Effector memory CD4-positive, alpha-beta T cell (primary cell): ENCODE data around the gene PTGDS.

Experiments
- DNase-seq, 3 donors: peaks; one replicate each; pipeline ENCODE4 v3.0.0-alpha.2; 2020
- H3K27ac ChIP-seq: 2 replicates; pipeline ENCODE4 v1.7.0; 2013; ENCODE audit warnings: mild to moderate bottlenecking, low read length, moderate library complexity; ENCODE audit not compliant: insufficient read depth, poor library complexity, severe bottlenecking
- H3K27me3 ChIP-seq: replicated peaks from 2 replicates; pipeline ENCODE4 v1.7.0; 2013; ENCODE audit warnings: mild to moderate bottlenecking, low read length; ENCODE audit not compliant: insufficient read depth, control insufficient read depth, poor library complexity, severe bottlenecking
- H3K36me3 ChIP-seq: 2 replicates; pipeline ENCODE4 v1.7.0; 2013; ENCODE audit warnings: mild to moderate bottlenecking, low read length, moderate library complexity; ENCODE audit not compliant: control insufficient read depth, insufficient read depth
- H3K4me1 ChIP-seq: 2 replicates; pipeline ENCODE4 v1.7.0; 2013; ENCODE audit warnings: low read length, mild to moderate bottlenecking; ENCODE audit not compliant: control insufficient read depth, insufficient read depth, poor library complexity, severe bottlenecking
- H3K4me3 ChIP-seq: 2 replicates; pipeline ENCODE4 v1.7.0; 2013; ENCODE audit warnings: low read length, low read depth, mild to moderate bottlenecking; ENCODE audit not compliant: insufficient read depth, poor library complexity, severe bottlenecking
- H3K9me3 ChIP-seq: 2 replicates; pipeline ENCODE4 v1.7.0; 2013; ENCODE audit warnings: mild to moderate bottlenecking, low read length, moderate library complexity; ENCODE audit not compliant: control insufficient read depth

The PTGDS gene

GRCh38 chr9:136991993-136992818 is 14.9 kb downstream of the PTGDS start, which contains the start of gene PAXX:
TSS of gene PAXX (plus strand) at chr9:136992422. CDS start at chr9:136992444, 22 bp downstream.
- peak; percentile 83 to 90 (median 89) for DNase-seq
- Histone ChIP-seq H3K4me3 (peak within 1 kb of the TSS; percentile 64), H3K27me3 (no peaks in the 10 kb centered on the region), H3K4me1 (peaks cover 40% of the 10 kb centered on the region), H3K9me3 (no peaks in the 10 kb centered on the region), H3K36me3 (peaks cover 14% of the 10 kb centered on the region), H3K27ac (peak within 1 kb of the TSS; percentile 81)

- H3K27ac ChIP-seq: peak overlapping the region; percentile 81
- no peak for DNase-seq
- no peaks in the 10 kb centered on the region for H3K9me3 ChIP-seq
- H3K4me3 ChIP-seq: peak overlapping the region; percentile 64
- H3K4me1 ChIP-seq: peaks cover 46% of the 10 kb centered on the region
- H3K36me3 ChIP-seq: peaks cover 14% of the 10 kb centered on the region
- no peaks in the 10 kb centered on the region for H3K27me3 ChIP-seq
These were observed 15.6 kb downstream of the PTGDS start for GRCh38 chr9:136992819-136993369.

- Histone ChIP-seq H3K27ac (no peak overlapping the region), H3K4me1 (peaks cover 51% of the 10 kb centered on the region)
These were observed 17.0 kb downstream of the PTGDS start for GRCh38 chr9:136994180-136994887.

DNA sequence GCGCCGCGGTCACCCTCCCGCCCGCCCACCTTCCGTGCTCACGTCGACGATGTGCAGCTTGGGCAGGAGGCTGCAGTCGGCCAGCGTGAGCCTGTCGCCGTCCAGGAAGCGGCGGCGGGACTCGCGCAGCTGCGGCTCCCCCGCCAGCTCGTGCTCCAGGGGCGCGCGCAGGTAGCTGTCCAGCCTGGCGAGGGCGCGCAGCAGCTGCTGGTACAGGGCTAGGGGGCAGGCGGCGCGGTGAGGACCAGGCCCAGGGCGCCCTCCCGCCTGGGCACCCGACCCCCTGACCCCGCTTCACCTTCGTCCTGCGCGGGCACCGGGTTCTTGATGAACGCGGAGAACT is 17.6 kb downstream of the PTGDS start:
- no peak overlapping the region for H3K27ac ChIP-seq
- H3K4me3 ChIP-seq: no peak overlapping the region
- DNase-seq: no peak
- peaks cover 14% of the 10 kb centered on the region for H3K36me3 ChIP-seq
- no peaks in the 10 kb centered on the region for H3K27me3 ChIP-seq
- H3K9me3 ChIP-seq: no peaks in the 10 kb centered on the region
- peaks cover 52% of the 10 kb centered on the region for H3K4me1 ChIP-seq

More at GRCh38 chr9:136994180-136994887, 17.0 kb downstream of the PTGDS start:
- Histone ChIP-seq H3K9me3 (no peaks in the 10 kb centered on the region), H3K27me3 (no peaks in the 10 kb centered on the region), H3K36me3 (peaks cover 14% of the 10 kb centered on the region), H3K4me3 (no peak overlapping the region)
- no peak for DNase-seq

DNA sequence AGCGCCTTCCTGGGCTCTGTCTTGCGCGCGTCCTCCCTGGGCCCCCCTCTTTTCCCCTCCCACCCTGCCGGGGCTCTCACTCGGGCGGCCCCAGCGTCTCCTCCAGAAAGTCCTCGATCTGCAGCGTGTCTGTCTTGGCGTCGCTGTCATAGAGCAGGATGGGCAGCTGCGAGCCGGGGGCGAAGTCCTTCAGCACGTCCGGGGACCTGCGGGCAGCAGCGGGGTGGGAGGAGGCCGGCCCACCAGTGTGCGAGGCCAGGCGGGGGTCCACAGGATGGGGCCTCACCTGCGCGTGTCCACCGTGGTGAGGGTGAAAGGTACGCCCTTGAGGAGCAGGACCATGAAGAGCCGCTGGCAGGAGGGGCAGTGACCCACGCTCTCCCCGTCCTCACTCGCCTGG is 18.1 kb downstream of the PTGDS start:
- no peaks in the 10 kb centered on the region for H3K27me3 ChIP-seq
- no peak overlapping the region for H3K4me3 ChIP-seq
- peaks cover 56% of the 10 kb centered on the region for H3K4me1 ChIP-seq
- DNase-seq: no peak
- H3K9me3 ChIP-seq: no peaks in the 10 kb centered on the region
- no peak overlapping the region for H3K27ac ChIP-seq
- H3K36me3 ChIP-seq: peaks cover 14% of the 10 kb centered on the region

DNA sequence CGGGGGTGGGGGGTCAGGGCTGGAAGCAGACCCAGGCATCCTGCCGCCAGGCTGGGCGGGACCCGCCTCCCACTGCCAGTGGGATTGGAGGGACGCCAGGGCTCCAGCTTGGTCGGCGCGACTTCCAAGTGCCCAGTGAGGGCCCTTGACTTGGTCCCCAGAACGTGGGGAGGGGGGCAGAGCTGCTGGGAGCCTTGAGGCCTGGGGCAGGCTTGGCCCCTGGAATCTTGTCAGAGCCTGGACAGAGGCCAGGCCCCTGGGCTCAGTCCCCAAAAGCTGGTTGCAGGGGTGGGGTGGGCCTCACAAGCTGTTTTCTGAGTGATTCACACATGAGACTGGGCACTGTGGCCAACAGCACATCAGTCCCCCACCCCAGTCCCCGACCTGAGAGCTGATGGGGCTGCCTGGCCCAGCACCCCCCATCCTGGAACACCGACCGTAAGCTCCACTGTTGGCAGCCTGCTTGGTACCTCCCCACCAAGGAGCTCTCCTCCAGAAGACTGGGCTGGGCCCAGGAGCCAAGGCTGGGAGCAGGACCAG is 18.5 kb downstream of the PTGDS start:
- peak overlapping the region; percentile 37 for H3K4me3 ChIP-seq
- peaks cover 61% of the 10 kb centered on the region for H3K4me1 ChIP-seq
- H3K27ac ChIP-seq: peak overlapping the region; percentile 60
- DNase-seq: no peak
- no peaks in the 10 kb centered on the region for H3K27me3 ChIP-seq
- H3K9me3 ChIP-seq: no peaks in the 10 kb centered on the region
- peaks cover 14% of the 10 kb centered on the region for H3K36me3 ChIP-seq

- Histone ChIP-seq H3K4me3 (peak within 1 kb of the TSS; percentile 37), H3K4me1 (peaks cover 61% of the 10 kb centered on the region), H3K27me3 (no peaks in the 10 kb centered on the region), H3K27ac (peak within 1 kb of the TSS; percentile 60), H3K9me3 (no peaks in the 10 kb centered on the region), H3K36me3 (peaks cover 14% of the 10 kb centered on the region)
- peak; percentile 37 to 53 (median 45) for DNase-seq
These were observed 19.3 kb downstream of the PTGDS start, which contains the start of gene CLIC3 for GRCh38 chr9:136996361-136997292. TSS of gene CLIC3 (minus strand) at chr9:136996568. CDS start at chr9:136996543, 25 bp downstream.

DNA sequence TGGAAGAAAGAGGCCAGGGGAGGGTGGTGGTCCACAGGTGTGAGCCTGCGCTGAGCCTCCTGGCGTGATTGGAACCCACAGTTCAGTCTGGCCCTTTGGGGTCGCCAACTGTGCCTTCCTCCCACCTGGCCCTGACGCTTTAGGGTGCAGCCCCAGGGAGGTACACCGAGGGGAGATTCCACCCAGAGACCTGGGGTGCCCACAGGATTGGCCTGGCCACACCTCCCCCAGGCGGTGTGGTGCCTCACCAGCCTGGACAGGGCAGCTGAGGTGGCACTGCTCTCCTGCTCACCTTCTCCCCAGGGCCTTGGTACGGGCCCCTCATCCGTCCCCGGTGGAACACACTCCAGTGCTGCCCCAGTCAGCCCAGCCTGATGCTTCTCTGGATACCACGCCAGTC is 20.1 kb downstream of the PTGDS start:
- peaks cover 61% of the 10 kb centered on the region for H3K4me1 ChIP-seq
- no peak overlapping the region for H3K4me3 ChIP-seq
- peaks cover 14% of the 10 kb centered on the region for H3K36me3 ChIP-seq
- no peaks in the 10 kb centered on the region for H3K27me3 ChIP-seq
- H3K9me3 ChIP-seq: no peaks in the 10 kb centered on the region
- no peak overlapping the region for H3K27ac ChIP-seq
- DNase-seq: no peak

DNA sequence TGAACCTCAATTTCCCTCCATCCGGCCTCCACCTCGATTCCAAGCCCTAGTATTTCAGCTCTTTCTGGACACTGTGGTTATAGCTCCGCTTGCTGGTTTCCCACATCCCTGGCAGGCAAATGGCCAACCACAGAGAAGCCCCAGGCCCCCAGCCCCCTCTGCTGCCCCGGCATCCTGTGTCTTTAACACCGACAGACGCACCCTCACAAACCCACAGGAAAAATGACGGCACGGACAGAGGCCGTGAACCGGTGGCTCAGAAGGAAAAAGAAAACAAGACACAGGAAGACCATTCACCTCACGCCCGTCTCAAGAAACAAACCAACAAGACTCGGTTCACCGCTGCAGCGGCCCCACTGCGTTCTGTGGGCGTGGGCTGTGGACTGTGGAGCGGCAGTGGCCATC is 20.5 kb downstream of the PTGDS start:
- H3K27me3 ChIP-seq: no peaks in the 10 kb centered on the region
- H3K4me3 ChIP-seq: no peak overlapping the region
- peaks cover 14% of the 10 kb centered on the region for H3K36me3 ChIP-seq
- H3K27ac ChIP-seq: peak overlapping the region; percentile 46
- H3K9me3 ChIP-seq: no peaks in the 10 kb centered on the region
- DNase-seq: peak in 1 of 3 donors; percentile 27
- H3K4me1 ChIP-seq: peaks cover 57% of the 10 kb centered on the region
